Mucosa of descending colon (tissue), 3 donors: Measurements from ENCODE around the gene TESK2. TPM values are rescaled to one million over a fixed set of nuclear protein-coding genes. Genes with fewer than 3 reads are reported as not detected.
"Not testable (repeated sequence)": the region's sequence is repeated elsewhere in the genome, so short reads cannot be mapped to it uniquely, and the experiment has no call there.

ENCODE experiments used
- ATAC-seq: fragments of 200-7000 bp; cut with Tn5 transposase; one replicate; pipeline ENCODE4 v1.9.1; 2020; ENCODE audit warnings: mild to moderate bottlenecking, moderate library complexity
- DNase-seq, 3 donors: peaks; one replicate each; pipeline ENCODE4 v3.0.0-alpha.2; 2020
- H3K36me3 ChIP-seq: fragments of 200-600 bp; one replicate; pipeline ENCODE4 v1.8.0; 2021; ENCODE audit warnings: low read depth, mild to moderate bottlenecking
- H3K4me1 ChIP-seq: fragments of 200-600 bp; one replicate; pipeline ENCODE4 v1.8.0; 2021; ENCODE audit warnings: low read depth, mild to moderate bottlenecking
- H3K4me3 ChIP-seq: fragments of 200-600 bp; one replicate; pipeline ENCODE4 v1.8.0; 2021; ENCODE audit warnings: mild to moderate bottlenecking
- H3K9me3 ChIP-seq: fragments of 200-600 bp; one replicate; pipeline ENCODE4 v1.8.0; 2021; ENCODE audit warnings: mild to moderate bottlenecking
- CTCF ChIP-seq: fragments of 200-600 bp; IDR thresholded peaks from one replicate; pipeline ENCODE4 v1.8.0; 2022; ENCODE audit warnings: antibody characterized with exemption, mild to moderate bottlenecking
- intact Hi-C, 2 donors: fragments of 100-400 bp; cut with DNase I in 1 of 2; cut with micrococcal nuclease in 1 of 2; formaldehyde crosslinking; loops; one replicate each; pipeline versions ENCODE4 v1.11.0 to v1.11.1; 2022; cut with DNase I, micrococcal nuclease
- total RNA-seq, 3 donors: library from RNA; stranded (reverse); fragmentation: NEBNext Ultra II Directional in 2 of 3; extraction: Animal tissue kit (Norgen Biotek cat#: 25700) in 2 of 3; gene quantifications; one replicate each; pipeline versions ENCODE4 v1.2.1 to v1.2.4, GENCODE V29; 2021 to 2023
- donor health status: DM: no; HTN: no; CAD: no; lungs with moderate emphysema.
- donor health status: DM: no; HTN: no; CAD: no.
- donor health status: DM: no; HTN: yes; CAD: no.

The TESK2 gene
- total RNA-seq, 3 donors from 2014 or later: 10.7 to 19.9 (median 10.8) TPM

DNA sequence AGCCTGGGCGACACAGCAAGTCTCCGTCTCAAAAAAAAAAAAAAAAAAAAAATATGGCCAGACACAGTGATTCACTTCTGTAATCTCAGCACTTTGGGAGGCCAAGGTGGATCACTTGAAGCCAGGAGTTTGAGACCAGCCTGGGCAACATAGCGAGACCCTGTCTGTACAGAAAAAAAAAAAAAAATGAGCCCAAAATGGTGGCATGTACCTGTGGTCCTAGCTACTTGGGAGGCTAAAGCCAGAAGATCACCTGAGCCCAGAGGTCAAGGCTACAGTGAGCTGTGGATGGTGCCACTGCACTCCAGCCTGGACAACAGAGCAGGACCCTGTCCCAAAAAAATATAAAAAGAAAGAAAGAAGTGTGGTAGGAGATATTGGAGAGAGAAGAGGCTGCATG is 1.7 kb upstream of the TESK2 start:
- TF ChIP-seq CTCF: no peak
- no peak for ATAC-seq
- DNase-seq: no peak
- H3K4me3 ChIP-seq: no peak overlapping the region
- H3K9me3 ChIP-seq: no peaks in the 10 kb centered on the region
- H3K4me1 ChIP-seq: peaks cover 18% of the 10 kb centered on the region
- intact Hi-C loops: no loop called here
- H3K36me3 ChIP-seq: no peaks in the 10 kb centered on the region

GRCh38 chr1:45491487-45492260 is 711 bp upstream of the TESK2 start:
- Histone ChIP-seq H3K4me1 (peaks cover 18% of the 10 kb centered on the region), H3K4me3 (peak overlapping the region; percentile 78), H3K36me3 (no peaks in the 10 kb centered on the region), H3K9me3 (no peaks in the 10 kb centered on the region)
- no peak for TF ChIP-seq CTCF
- DNase-seq (no peak), ATAC-seq (no peak)
- intact Hi-C loops: loop anchor here in 1 of 2 donors (2.0 kb wide), 1 partner anchor 131 kb away; no protein-coding TSS in a partner anchor

DNA sequence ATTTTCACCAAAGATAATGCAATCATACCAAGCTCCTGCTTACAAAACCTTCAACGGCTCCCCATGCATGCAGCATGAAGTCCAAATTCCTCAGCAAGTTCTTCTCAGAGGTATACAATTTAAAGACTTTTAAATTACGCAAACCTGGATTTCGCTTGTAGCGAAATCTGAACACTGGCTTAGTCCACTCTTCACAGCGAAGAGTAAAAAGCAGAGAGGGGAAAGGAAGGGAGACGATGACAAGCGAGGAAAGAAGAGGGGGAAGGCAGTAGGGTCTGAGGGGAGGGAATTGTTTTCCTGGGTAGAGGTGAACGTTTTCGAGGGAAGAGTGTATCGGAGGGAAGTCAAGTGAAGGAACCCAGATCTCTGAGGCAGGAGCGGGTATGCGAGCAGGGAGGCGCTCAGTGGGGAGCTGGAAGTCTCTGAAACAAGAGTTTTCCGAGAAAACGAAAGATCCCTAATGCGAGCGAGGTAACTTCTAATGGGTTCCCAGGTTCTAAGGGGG is 790 bp downstream of the TESK2 start:
- peak overlapping the region; percentile 78 for H3K4me3 ChIP-seq
- no peaks in the 10 kb centered on the region for H3K9me3 ChIP-seq
- no peaks in the 10 kb centered on the region for H3K36me3 ChIP-seq
- DNase-seq: no peak
- intact Hi-C loops: loop anchor here in 1 of 2 donors (2.0 kb wide), 1 partner anchor 129 kb away; no protein-coding TSS in a partner anchor
- ATAC-seq: no peak
- H3K4me1 ChIP-seq: peaks cover 18% of the 10 kb centered on the region
- no peak for TF ChIP-seq CTCF

DNA sequence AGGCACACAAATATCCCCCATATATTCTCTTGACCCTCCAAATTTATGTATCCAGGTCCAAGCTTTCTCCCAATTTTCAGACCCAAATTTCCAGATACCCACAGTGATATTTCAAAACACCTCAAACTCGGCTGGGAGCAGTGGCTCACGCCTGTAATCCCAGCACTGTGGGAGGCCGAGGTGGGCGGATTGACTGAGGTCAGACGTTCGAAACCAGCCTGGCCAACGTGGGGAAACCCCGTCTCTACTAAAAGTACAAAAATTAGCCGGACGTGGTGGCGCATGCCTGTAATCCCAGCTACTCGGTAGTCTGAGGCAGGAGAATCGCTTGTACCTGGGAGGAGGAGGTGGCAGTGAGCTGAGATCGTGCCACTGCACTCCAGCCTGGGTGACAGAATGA is 1.6 kb downstream of the TESK2 start:
- H3K9me3 ChIP-seq, H3K4me3 ChIP-seq, ATAC-seq, intact Hi-C loops, H3K36me3 ChIP-seq: not testable (repeated sequence)
- H3K4me1 ChIP-seq: peaks cover 18% of the 10 kb centered on the region
- peak in 1 of 3 donors; percentile 34 for DNase-seq

GRCh38 chr1:45488666-45489377 is 2.1 kb downstream of the TESK2 start:
- Histone ChIP-seq H3K4me3 (no peak overlapping the region), H3K36me3 (no peaks in the 10 kb centered on the region), H3K4me1 (peaks cover 18% of the 10 kb centered on the region), H3K9me3 (no peaks in the 10 kb centered on the region)
- TF ChIP-seq CTCF: no peak
- intact Hi-C loops: no loop called here
- no peak for ATAC-seq
- no peak for DNase-seq

- no peaks in the 10 kb centered on the region for H3K36me3 ChIP-seq
- H3K9me3 ChIP-seq: no peaks in the 10 kb centered on the region
- intact Hi-C loops: no loop called here
- H3K4me1 ChIP-seq: peaks cover 10% of the 10 kb centered on the region
- ATAC-seq (no peak), DNase-seq (no peak)
- no peak overlapping the region for H3K4me3 ChIP-seq
- TF ChIP-seq CTCF: no peak
Observed at GRCh38 chr1:45485949-45486348, 5.0 kb downstream of the TESK2 start.
